Caco-2 (cell line): ENCODE measurements around the gene SLC16A11. TPM values are rescaled to one million over a fixed set of nuclear protein-coding genes. Genes with fewer than 3 reads are reported as not detected.

Experiments
- BruUV-seq: library from RNA; stranded (reverse); fragments of 400-500 nt; replicated peaks from 2 replicates; lab custom pipeline; 2021; lab: Mats Ljungman, UMichigan
- CTCF ChIA-PET: fragments of 300-600 bp; sonication (Branson Sonifier 250); formaldehyde crosslinking; loops from one replicate; lab custom pipeline; 2022; ENCODE audit warnings: antibody characterized with exemption; lab: Charles Lee
- POLR2A ChIA-PET: fragments of 300-600 bp; sonication (Branson Sonifier 250); formaldehyde crosslinking; loops from one replicate; lab custom pipeline; 2022; ENCODE audit warnings: antibody characterized with exemption; lab: Charles Lee
- DNase-seq, 2 experiments: peaks; one replicate each; pipeline versions ENCODE4 v3.0.0 to v3.0.0-alpha.2; 2020 to 2022
- H3K27me3 ChIP-seq: replicated peaks from 2 replicates; pipeline ENCODE4 v1.6.0; 2011; ENCODE audit warnings: low read length; ENCODE audit not compliant: control insufficient read depth, insufficient read depth
- H3K36me3 ChIP-seq: 2 replicates; pipeline ENCODE4 v1.5.1; 2011; ENCODE audit warnings: low read length; ENCODE audit not compliant: control insufficient read depth, insufficient read depth
- H3K4me1 ChIP-seq: fragments of 250-450 bp; sonication (Bioruptor Pico); 2 replicates; pipeline ENCODE4 v1.5.1; 2020; ENCODE audit warnings: mild to moderate bottlenecking
- H3K4me3 ChIP-seq: 2 replicates; pipeline ENCODE4 v1.5.1; 2011; ENCODE audit warnings: low read depth, mild to moderate bottlenecking, control low read depth, low read length
- H3K9me3 ChIP-seq: fragments of 250-450 bp; sonication (Bioruptor Pico); 2 replicates; pipeline ENCODE4 v1.5.1; 2020; ENCODE audit warnings: mild to moderate bottlenecking, moderate library complexity
- H3K27ac Mint-ChIP-seq: one replicate; pipeline ENCODE4 v1.8.0; 2022; ENCODE audit warnings: mixed read lengths; ENCODE audit not compliant: unreplicated experiment
- H3K27me3 Mint-ChIP-seq: one replicate; pipeline ENCODE4 v1.8.0; 2022; ENCODE audit warnings: mixed read lengths; ENCODE audit not compliant: insufficient read depth, unreplicated experiment
- H3K36me3 Mint-ChIP-seq: one replicate; pipeline ENCODE4 v1.8.0; 2022; ENCODE audit warnings: mild to moderate bottlenecking, mixed read lengths; ENCODE audit not compliant: insufficient read depth, unreplicated experiment
- H3K4me1 Mint-ChIP-seq: one replicate; pipeline ENCODE4 v1.8.0; 2022; ENCODE audit warnings: low read depth, mixed read lengths; ENCODE audit not compliant: unreplicated experiment
- H3K4me3 Mint-ChIP-seq: one replicate; pipeline ENCODE4 v1.8.0; 2022; ENCODE audit warnings: mild to moderate bottlenecking, moderate library complexity, mixed read lengths; ENCODE audit not compliant: unreplicated experiment
- H3K9me3 Mint-ChIP-seq: one replicate; pipeline ENCODE4 v1.8.0; 2022; ENCODE audit warnings: mixed read lengths; ENCODE audit not compliant: unreplicated experiment
- CTCF ChIP-seq, 2 experiments: fragments of 200-600 bp in 1 of 2; IDR thresholded peaks; 1 replicate in 1 of 2; 2 replicates in 1 of 2; pipeline versions ENCODE4 v1.5.1 to v1.8.0; 2011 to 2022; ENCODE audit warnings: antibody characterized with exemption in 1 of 2, control low read depth in 1 of 2, inconsistent platforms in 1 of 2, low read depth in 1 of 2, low read length in 1 of 2, mild to moderate bottlenecking in 1 of 2, moderate library complexity in 1 of 2; ENCODE audit not compliant: insufficient read depth in 1 of 2, severe bottlenecking in 1 of 2, unreplicated experiment in 1 of 2
- intact Hi-C: fragments of 100-400 bp; cut with micrococcal nuclease; formaldehyde crosslinking; loops from one replicate; pipeline ENCODE4 v1.10.0; 2022; ENCODE audit not compliant: unreplicated experiment
- total RNA-seq: library from RNA; stranded (reverse); gene quantifications from 2 replicates; pipeline ENCODE4 v1.2.3, GENCODE V29; 2022

Gene SLC16A11
- total RNA-seq, 1 experiment from 2014 or later, result 0.43 TPM

- BruUV-seq, result no TSS peak
- H3K9me3 Mint-ChIP-seq, result no peaks in the 10 kb centered on the region
- H3K4me1 Mint-ChIP-seq, result peaks cover 7% of the 10 kb centered on the region
- POLR2A ChIA-PET, result no interaction called here
- intact Hi-C loops, result no loop called here
- no peak overlapping the region for H3K27ac Mint-ChIP-seq
- no peaks in the 10 kb centered on the region for H3K9me3 ChIP-seq
- H3K4me1 ChIP-seq, result peaks cover 8% of the 10 kb centered on the region; the same call in 1 of the 2 replicates
- peaks cover 14% of the 10 kb centered on the region for H3K36me3 Mint-ChIP-seq
- no peak overlapping the region for H3K4me3 Mint-ChIP-seq
- no peaks in the 10 kb centered on the region for H3K27me3 ChIP-seq
- CTCF ChIA-PET, result no interaction called here
- DNase-seq, result no peak
- no peak for TF ChIP-seq CTCF (IDR thresholded peaks at IDR 0.05; ENCODE audit: insufficient read depth in 1 of 2, low read depth in 1 of 2, low read length in 1 of 2, severe bottlenecking in 1 of 2, unreplicated experiment in 1 of 2)
- no peaks in the 10 kb centered on the region for H3K36me3 ChIP-seq
- no peak overlapping the region; the same call in 1 of the 2 replicates for H3K4me3 ChIP-seq
- H3K27me3 Mint-ChIP-seq, result no peaks in the 10 kb centered on the region
These were observed 1.3 kb downstream of the SLC16A11 start for GRCh38 chr17:7042501-7043181.

GRCh38 chr17:7041607-7042500 lies 2.0 kb downstream of the SLC16A11 start:
- no peak for DNase-seq
- H3K9me3 Mint-ChIP-seq, result no peaks in the 10 kb centered on the region
- Histone ChIP-seq H3K36me3 (no peaks in the 10 kb centered on the region), H3K9me3 (no peaks in the 10 kb centered on the region), H3K4me1 (peaks cover 8% of the 10 kb centered on the region; the same call in 1 of the 2 replicates), H3K27me3 (no peaks in the 10 kb centered on the region), H3K4me3 (no peak overlapping the region)
- no TSS peak for BruUV-seq
- H3K27me3 Mint-ChIP-seq, result no peaks in the 10 kb centered on the region
- H3K4me3 Mint-ChIP-seq, result no peak overlapping the region
- no peak for TF ChIP-seq CTCF (IDR thresholded peaks at IDR 0.05; ENCODE audit: insufficient read depth in 1 of 2, low read depth in 1 of 2, low read length in 1 of 2, severe bottlenecking in 1 of 2, unreplicated experiment in 1 of 2)
- H3K4me1 Mint-ChIP-seq, result peaks cover 7% of the 10 kb centered on the region
- intact Hi-C loops, result no loop called here
- H3K36me3 Mint-ChIP-seq, result peaks cover 10% of the 10 kb centered on the region
- ChIA-PET CTCF (interaction anchor here (0.6 kb wide), 1 partner anchor 302 kb away, joined by 3 read pairs; no protein-coding TSS in a partner anchor), POLR2A (no interaction called here)
- H3K27ac Mint-ChIP-seq, result peak overlapping the region; percentile 64

GRCh38 chr17:7039832-7040231 lies 4.1 kb downstream of the SLC16A11 start:
- CTCF ChIA-PET, result no interaction called here

More at GRCh38 chr17:7039832-7040231, 4.1 kb downstream of the SLC16A11 start:
- Histone ChIP-seq H3K36me3 (no peaks in the 10 kb centered on the region), H3K9me3 (no peaks in the 10 kb centered on the region), H3K27me3 (no peaks in the 10 kb centered on the region), H3K4me1 (no peaks in the 10 kb centered on the region), H3K4me3 (no peak overlapping the region)
- H3K27me3 Mint-ChIP-seq, result no peaks in the 10 kb centered on the region
- no TSS peak for BruUV-seq
- intact Hi-C loops, result no loop called here
- TF ChIP-seq CTCF (IDR thresholded peaks at IDR 0.05; ENCODE audit: insufficient read depth in 1 of 2, low read depth in 1 of 2, low read length in 1 of 2, severe bottlenecking in 1 of 2, unreplicated experiment in 1 of 2), result no peak
- DNase-seq, result no peak
- H3K4me1 Mint-ChIP-seq, result no peaks in the 10 kb centered on the region
- no peak overlapping the region for H3K4me3 Mint-ChIP-seq
- POLR2A ChIA-PET, result no interaction called here
- peaks cover 11% of the 10 kb centered on the region for H3K36me3 Mint-ChIP-seq
- H3K9me3 Mint-ChIP-seq, result no peaks in the 10 kb centered on the region
- H3K27ac Mint-ChIP-seq, result no peak overlapping the region
